GM10248 (cell line): ENCODE measurements around the gene PKD1.

Experiments
- CTCF ChIA-PET: fragments of 300-600 bp; sonication (Branson Sonifier 250); formaldehyde crosslinking; extraction: SDS; loops from one replicate; lab custom pipeline; 2021; ENCODE audit warnings: antibody characterized with exemption; lab: Yijun Ruan, JAX
- POLR2A ChIA-PET: fragments of 350-650 bp; sonication (Branson Sonifier 250); formaldehyde crosslinking; extraction: SDS; loops from one replicate; lab custom pipeline; 2020; ENCODE audit warnings: antibody characterized with exemption; lab: Yijun Ruan, JAX
- DNase-seq: peaks from one replicate; pipeline ENCODE4 v3.0.0; 2012; ENCODE audit errors: extremely low spot score
- CTCF ChIP-seq: IDR thresholded peaks from 2 replicates; pipeline ENCODE4 v1.5.1; 2012; ENCODE audit warnings: mild to moderate bottlenecking, low read depth; ENCODE audit errors: extremely low read depth, missing control alignments, control extremely low read depth

The PKD1 gene

GRCh38 chr16:2165861-2166260 lies 30.2 kb upstream of the PKD1 start:
- DNase-seq, result no peak
- no peak for TF ChIP-seq CTCF
- ChIA-PET POLR2A (interaction anchor here (1.1 kb wide), 1 partner anchor 11 kb away, joined by 4 read pairs; the partner anchor contains the start of gene TRAF7), CTCF (no interaction called here)

- ChIA-PET POLR2A (interaction anchor here (1.3 kb wide), 1 partner anchor 8 kb away, joined by 6 read pairs; the partner anchor contains the start of gene TRAF7), CTCF (interaction anchor here (0.9 kb wide), 1 partner anchor 31 kb away, joined by 3 read pairs; no protein-coding TSS in a partner anchor)
Observed at GRCh38 chr16:2163211-2163881, 27.6 kb upstream of the PKD1 start.

GRCh38 chr16:2162676-2163118 lies 27.0 kb upstream of the PKD1 start:
- ChIA-PET CTCF (interaction anchor here (0.7 to 1.5 kb wide), 3 partner anchors 10 to 159 kb away, joined by 3 to 6 read pairs (median 4); no protein-coding TSS in a partner anchor), POLR2A (no interaction called here)
- DNase-seq, result no peak
- TF ChIP-seq CTCF, result no peak

More at GRCh38 chr16:2163211-2163881, 27.6 kb upstream of the PKD1 start:
- TF ChIP-seq CTCF, result no peak
- DNase-seq, result no peak

GRCh38 chr16:2161911-2162310 lies 26.2 kb upstream of the PKD1 start:
- no peak for TF ChIP-seq CTCF
- DNase-seq, result no peak
- CTCF ChIA-PET, result interaction anchor here (1.4 to 1.5 kb wide), 2 partner anchors 9 to 33 kb away, joined by 4 to 6 read pairs; no protein-coding TSS in a partner anchor
- POLR2A ChIA-PET, result interaction anchor here (1.1 kb wide), 1 partner anchor 197 kb away, joined by 4 read pairs; the partner anchor contains the start of gene RPS2

GRCh38 chr16:2160915-2161551 lies 25.3 kb upstream of the PKD1 start:
- DNase-seq, result peak; percentile 42
- ChIA-PET CTCF (interaction anchor here (1.2 to 1.5 kb wide), 3 partner anchors 8 to 41 kb away, joined by 3 to 6 read pairs (median 4); no protein-coding TSS in a partner anchor), POLR2A (interaction anchor here (0.6 to 1.1 kb wide), 2 partner anchors 146 to 196 kb away, joined by 4 read pairs; partner anchors contain the start of gene RPS2)
- TF ChIP-seq CTCF, result no peak

GRCh38 chr16:2159175-2159838 lies 23.6 kb upstream of the PKD1 start:
- POLR2A ChIA-PET, result no interaction called here
- no peak for DNase-seq
- no peak for TF ChIP-seq CTCF
- CTCF ChIA-PET, result interaction anchor here (1.0 to 1.9 kb wide), 3 partner anchors 9 to 36 kb away, joined by 3 to 5 read pairs (median 4); no protein-coding TSS in a partner anchor
